PFSK-1 (cell line): ENCODE measurements around the gene PLEKHG3.

ENCODE experiments used
- FOXP2 ChIP-seq: optimal IDR thresholded peaks from 2 replicates; pipeline ENCODE3; 2011; ENCODE audit warnings: borderline replicate concordance, control low read depth, inconsistent platforms; ENCODE audit not compliant: insufficient read depth; ENCODE audit errors: extremely low read length, extremely low read depth
- POLR2AphosphoS5 ChIP-seq: IDR thresholded peaks from 2 replicates; pipeline ENCODE4 v1.6.1; 2012; ENCODE audit warnings: low read depth, mild to moderate bottlenecking, control low read depth, low read length, moderate library complexity
- REST ChIP-seq, 2 experiments: IDR thresholded peaks; 2 replicates each; pipeline versions ENCODE4 v1.6.1 to v1.8.0; 2011 to 2012; ENCODE audit warnings: low read depth in 2 of 2, low read length in 2 of 2, control low read depth in 1 of 2, inconsistent platforms in 1 of 2, mild to moderate bottlenecking in 1 of 2, moderate library complexity in 1 of 2; ENCODE audit not compliant: insufficient read depth in 1 of 2
- SIN3A ChIP-seq: IDR thresholded peaks from 2 replicates; pipeline ENCODE4 v1.6.1; 2012; ENCODE audit warnings: mild to moderate bottlenecking, low read length, moderate library complexity, borderline replicate concordance; ENCODE audit not compliant: insufficient read depth
- TAF1 ChIP-seq: IDR thresholded peaks from 2 replicates; pipeline ENCODE4 v1.6.1; 2012; ENCODE audit warnings: low read length, control low read depth, borderline replicate concordance; ENCODE audit not compliant: insufficient read depth

The PLEKHG3 gene

GRCh38 chr14:64746298-64747250 is 42.4 kb downstream of the PLEKHG3 start:
- TF ChIP-seq REST (IDR thresholded peaks at IDR 0.05; ENCODE audit: insufficient read depth in 1 of 2, low read depth in 2 of 2, low read length in 2 of 2): no peak
- no peak for TF ChIP-seq TAF1
- TF ChIP-seq POLR2AphosphoS5: no peak
- no peak for TF ChIP-seq SIN3A
- no peak for TF ChIP-seq FOXP2

- TF ChIP-seq REST (IDR thresholded peaks at IDR 0.05; ENCODE audit: insufficient read depth in 1 of 2, low read depth in 2 of 2, low read length in 2 of 2): no peak
- TF ChIP-seq TAF1: no peak
- TF ChIP-seq SIN3A: no peak
- TF ChIP-seq FOXP2: no peak
- no peak for TF ChIP-seq POLR2AphosphoS5
These were observed 43.1 kb downstream of the PLEKHG3 start for GRCh38 chr14:64747327-64747726.

- TF ChIP-seq SIN3A: no peak
- no peak for TF ChIP-seq POLR2AphosphoS5
- TF ChIP-seq REST (IDR thresholded peaks at IDR 0.05; ENCODE audit: insufficient read depth in 1 of 2, low read depth in 2 of 2, low read length in 2 of 2): no peak
- no peak for TF ChIP-seq TAF1
- no peak for TF ChIP-seq FOXP2
These were observed 44.3 kb downstream of the PLEKHG3 start for GRCh38 chr14:64748521-64748920.

- TF ChIP-seq TAF1 (no peak), POLR2AphosphoS5 (no peak)
These were observed 44.9 kb downstream of the PLEKHG3 start for GRCh38 chr14:64748995-64749714.

GRCh38 chr14:64752909-64753308 is 48.7 kb downstream of the PLEKHG3 start:
- TF ChIP-seq REST (IDR thresholded peaks at IDR 0.05; ENCODE audit: insufficient read depth in 1 of 2, low read depth in 2 of 2, low read length in 2 of 2) (no peak), FOXP2 (no peak), SIN3A (no peak), TAF1 (no peak), POLR2AphosphoS5 (no peak)
